ENCODE results near the gene NHLH1.

- TF ChIP-seq EGR1 (IDR thresholded peaks at IDR 0.05; ENCODE audit: low read depth in 2 of 2): no peak
- no peak for TF ChIP-seq CTCF (IDR thresholded peaks at IDR 0.05; ENCODE audit: low read depth, low read length, missing input control)
- TF ChIP-seq JUND (IDR thresholded peaks at IDR 0.05): no peak
- no peak for TF ChIP-seq RXRA (IDR thresholded peaks at IDR 0.05)
- TF ChIP-seq MAX (IDR thresholded peaks at IDR 0.05): no peak
- TF ChIP-seq RAD21 (IDR thresholded peaks at IDR 0.05): no peak
- TF ChIP-seq REST (IDR thresholded peaks at IDR 0.05): no peak
- no peak for TF ChIP-seq YY1 (IDR thresholded peaks at IDR 0.05)
- no peak for TF ChIP-seq TAF1 (conservative IDR thresholded peaks at IDR 0.05)
- no peak for TF ChIP-seq FOXA1 (IDR thresholded peaks at IDR 0.05)
- TF ChIP-seq NR2F2 (IDR thresholded peaks at IDR 0.05): no peak
- no peak for TF ChIP-seq SP1 (IDR thresholded peaks at IDR 0.05)
These were observed 41.6 kb upstream of the NHLH1 start for GRCh38 chr1:160325252-160325651.

All from liver (tissue), 3 donors.